A549 treated with Hydrocortisone at 1 μM for 4 hours (cell line): Measurements from ENCODE around the gene RCL1. TPM values are rescaled to one million over a fixed set of nuclear protein-coding genes. Genes with fewer than 3 reads are reported as not detected.

Experiments
- total RNA-seq: library from RNA; stranded (reverse); fragments of 200-300 nt; extraction: Qiagen RNA extraction; gene quantifications from 5 replicates; pipeline ENCODE4 v1.2.3, GENCODE V29; 2022

The RCL1 gene
- 46.6 to 52.4 TPM (median 47.8 TPM) in 5 replicates for total RNA-seq

GRCh38 chr9:4792572-4793458, at the start of gene RCL1:
Gene RCL1, plus strand, starts transcription at chr9:4792944. Its CDS starts 148 bp downstream, at chr9:4793092.

Other genes with a start within 250 kb of the RCL1 start
- 9.2 to 12.1 TPM (median 11.7 TPM) in 5 replicates for gene PLPP6, start 130.7 kb upstream of the RCL1 start, total RNA-seq
- gene SPATA6L, start 126.5 kb upstream of the RCL1 start, total RNA-seq = 1.8 to 3.0 TPM (median 2.5 TPM) in 5 replicates
- gene CDC37L1, start 113.4 kb upstream of the RCL1 start, total RNA-seq = 11.4 to 17.4 TPM (median 14.2 TPM) in 5 replicates
- 45.0 to 57.4 TPM (median 52.9 TPM) in 5 replicates for gene AK3, start 51.7 kb upstream of the RCL1 start, total RNA-seq
- gene JAK2, start 192.3 kb downstream of the RCL1 start, total RNA-seq = 2.3 to 4.5 TPM (median 3.6 TPM) in 5 replicates